ENCODE measurements around the gene ART4.

ART4 gene

DNA sequence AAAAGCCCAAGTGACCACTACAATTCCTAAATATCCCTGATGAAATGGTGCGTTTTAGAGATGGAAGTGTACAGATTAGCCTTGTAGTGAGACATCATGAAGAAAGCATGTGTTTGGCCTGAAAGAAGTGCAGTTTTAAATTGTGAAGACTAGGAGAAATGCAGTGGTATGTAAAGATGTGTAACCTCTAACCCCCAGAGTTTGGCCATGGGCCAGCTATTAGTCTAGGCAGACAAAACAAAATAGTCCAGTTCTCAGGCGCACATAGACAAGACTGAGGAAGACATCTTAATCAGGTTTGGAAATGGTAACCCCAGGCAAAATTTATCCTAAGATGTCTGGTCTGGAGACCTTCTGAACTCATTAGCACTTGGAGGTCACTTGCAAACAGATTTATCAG, 63.5 kb downstream of the ART4 start:
- TF ChIP-seq ZBTB44 (tag by site-specific recombination; IDR thresholded peaks at IDR 0.05) (no peak), ZNF624 (tag by site-specific recombination; IDR thresholded peaks at IDR 0.05) (no peak), ZNF514 (tag by site-specific recombination; IDR thresholded peaks at IDR 0.05) (no peak), ZNF580 (tag by site-specific recombination; IDR thresholded peaks at IDR 0.05) (no peak), ZNF335 (tag by site-specific recombination; conservative IDR thresholded peaks at IDR 0.05) (no peak), ZNF362 (tag by site-specific recombination; IDR thresholded peaks at IDR 0.05) (no peak), MEIS1 (CRISPR knock-in tag; IDR thresholded peaks at IDR 0.05; ENCODE audit: borderline replicate concordance) (no peak), FEZF1 (tag by site-specific recombination; IDR thresholded peaks at IDR 0.05) (no peak), ZNF223 (tag by site-specific recombination; IDR thresholded peaks at IDR 0.05) (no peak), ZNF645 (tag by site-specific recombination; IDR thresholded peaks at IDR 0.05) (no peak), EGR2 (tag by site-specific recombination; IDR thresholded peaks at IDR 0.05; ENCODE audit: low read depth) (no peak), ZNF513 (tag by site-specific recombination; IDR thresholded peaks at IDR 0.05) (no peak), ZNF704 (tag by site-specific recombination; IDR thresholded peaks at IDR 0.05) (no peak), CTCF (tag by site-specific recombination; IDR thresholded peaks at IDR 0.05) (no peak)
- TF ChIP-seq, protein P1, sequence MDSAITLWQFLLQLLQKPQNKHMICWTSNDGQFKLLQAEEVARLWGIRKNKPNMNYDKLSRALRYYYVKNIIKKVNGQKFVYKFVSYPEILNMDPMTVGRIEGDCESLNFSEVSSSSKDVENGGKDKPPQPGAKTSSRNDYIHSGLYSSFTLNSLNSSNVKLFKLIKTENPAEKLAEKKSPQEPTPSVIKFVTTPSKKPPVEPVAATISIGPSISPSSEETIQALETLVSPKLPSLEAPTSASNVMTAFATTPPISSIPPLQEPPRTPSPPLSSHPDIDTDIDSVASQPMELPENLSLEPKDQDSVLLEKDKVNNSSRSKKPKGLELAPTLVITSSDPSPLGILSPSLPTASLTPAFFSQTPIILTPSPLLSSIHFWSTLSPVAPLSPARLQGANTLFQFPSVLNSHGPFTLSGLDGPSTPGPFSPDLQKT (IDR thresholded peaks at IDR 0.05; ENCODE audit: borderline replicate concordance, low read depth, low read length), result no peak
- peaks cover 7% of the 10 kb centered on the region; the same call in 1 of the 2 replicates for H3K4me1 ChIP-seq (ENCODE audit: control insufficient read depth, insufficient read depth, low read length)
- ChIA-PET POLR2A (no interaction called here), CTCF (no interaction called here)
- peaks cover 0 to 9% of the 10 kb centered on the region in 2 experiments; a peak in 1 of 3 replicates for H3K36me3 ChIP-seq (ENCODE audit: control insufficient read depth in 2 of 2, insufficient read depth in 1 of 2, low read length in 2 of 2)
- no peak overlapping the region for H3K4me3 ChIP-seq (ENCODE audit: low read depth, low read length)
- H3K27ac ChIP-seq (ENCODE audit: extremely low read depth, low read depth, low read length), result no peak overlapping the region
- H3K9me3 ChIP-seq (ENCODE audit: control insufficient read depth, insufficient read depth, low read depth, low read length), result no peaks in the 10 kb centered on the region
